OCI-LY7 (cell line): ENCODE data around the gene RIN3. TPM values are rescaled to one million over a fixed set of nuclear protein-coding genes. Genes with fewer than 3 reads are reported as not detected.
A peak's percentile ranks its signal among the peaks of the same experiment; 100 is the strongest.

Experiments
- BruUV-seq: library from RNA; stranded (reverse); fragments of 400-500 nt; replicated peaks from 2 replicates; lab custom pipeline; 2021; lab: Mats Ljungman, UMichigan
- CTCF ChIA-PET: fragments of 300-600 bp; sonication (Branson Sonifier 250); formaldehyde crosslinking; loops from one replicate; lab custom pipeline; 2022; ENCODE audit warnings: antibody characterized with exemption; ENCODE audit not compliant: unreplicated experiment; lab: Charles Lee
- POLR2A ChIA-PET: fragments of 300-600 bp; sonication (Branson Sonifier 250); formaldehyde crosslinking; loops from one replicate; lab custom pipeline; 2022; ENCODE audit warnings: antibody characterized with exemption; lab: Charles Lee
- DNase-seq: peaks from one replicate; pipeline ENCODE4 v3.0.0-alpha.2; 2015; ENCODE audit warnings: low spot score
- H2AFZ ChIP-seq: fragments of 200-600 bp; sonication (generic), shearing (Covaris generic); 2 replicates; pipeline ENCODE4 v1.6.1; 2014; ENCODE audit warnings: mild to moderate bottlenecking, antibody characterized with exemption, low read length, moderate library complexity
- H3K27ac ChIP-seq: fragments of 200-600 bp; sonication (generic); 2 replicates; pipeline ENCODE4 v1.5.1; 2014; ENCODE audit warnings: mixed run types, low read depth, mild to moderate bottlenecking, moderate library complexity, low read length, inconsistent platforms; ENCODE audit not compliant: poor library complexity, severe bottlenecking
- H3K36me3 ChIP-seq: fragments of 200-600 bp; sonication (generic); 2 replicates; pipeline ENCODE4 v1.6.1; 2014; ENCODE audit warnings: mild to moderate bottlenecking, antibody characterized with exemption, low read length, moderate library complexity, mixed read lengths; ENCODE audit not compliant: insufficient read depth
- H3K4me1 ChIP-seq: fragments of 200-600 bp; sonication (generic); 2 replicates; pipeline ENCODE4 v1.5.1; 2014; ENCODE audit warnings: mild to moderate bottlenecking, low read length; ENCODE audit not compliant: insufficient read depth, poor library complexity, severe bottlenecking
- H3K4me2 ChIP-seq: fragments of 200-600 bp; sonication (generic); 2 replicates; pipeline ENCODE4 v1.6.1; 2014; ENCODE audit warnings: mild to moderate bottlenecking, low read length
- H3K4me3 ChIP-seq: fragments of 200-600 bp; sonication (generic); 2 replicates; pipeline ENCODE4 v1.5.1; 2014; ENCODE audit warnings: mild to moderate bottlenecking, low read depth, low read length; ENCODE audit not compliant: poor library complexity, severe bottlenecking
- H3K79me2 ChIP-seq: fragments of 200-600 bp; sonication (generic); 2 replicates; pipeline ENCODE4 v1.6.1; 2016; ENCODE audit warnings: low read depth, mild to moderate bottlenecking, low read length, moderate library complexity, mixed read lengths; ENCODE audit not compliant: insufficient read depth
- H3K9me2 ChIP-seq: fragments of 200-600 bp; sonication (generic); 2 replicates; pipeline ENCODE4 v1.6.1; 2016; ENCODE audit warnings: mild to moderate bottlenecking, low read length, mixed read lengths; ENCODE audit not compliant: insufficient read depth
- H3K9me3 ChIP-seq: fragments of 200-600 bp; sonication (generic); 2 replicates; pipeline ENCODE4 v1.6.1; 2014; ENCODE audit warnings: mild to moderate bottlenecking, mixed run types, low read length, mixed read lengths
- H4K20me1 ChIP-seq: fragments of 200-600 bp; sonication (generic); 2 replicates; pipeline ENCODE4 v1.6.1; 2014; ENCODE audit warnings: mild to moderate bottlenecking, antibody characterized with exemption, low read length, moderate library complexity, mixed read lengths; ENCODE audit not compliant: insufficient read depth
- CTCF ChIP-seq: fragments of 200-600 bp; sonication (generic); conservative IDR thresholded peaks from 2 replicates; pipeline ENCODE4 v1.5.1; 2014; ENCODE audit warnings: mild to moderate bottlenecking, antibody characterized with exemption, low read length, moderate library complexity, mixed read lengths
- EZH2phosphoT487 ChIP-seq: fragments of 200-600 bp; sonication (generic); IDR thresholded peaks from 2 replicates; pipeline ENCODE4 v1.6.1; 2018; ENCODE audit warnings: low read depth, borderline replicate concordance, mild to moderate bottlenecking, mixed run types, antibody characterized with exemption, low read length, moderate library complexity, mixed read lengths
- intact Hi-C: fragments of 100-400 bp; cut with micrococcal nuclease; formaldehyde crosslinking; loops from one replicate; pipeline ENCODE4 v1.10.0; 2022; ENCODE audit not compliant: unreplicated experiment
- total RNA-seq, 2 experiments: library from RNA; depleted of rRNA in 1 of 2; stranded (reverse); fragments of >200 nt in 1 of 2; shearing (Covaris generic) in 1 of 2; gene quantifications; 2 replicates each; pipeline ENCODE4 v1.2.3, GENCODE V29; 2014 to 2022

Gene RIN3
- total RNA-seq, 2 experiments from 2014 or later, result not detected

DNA sequence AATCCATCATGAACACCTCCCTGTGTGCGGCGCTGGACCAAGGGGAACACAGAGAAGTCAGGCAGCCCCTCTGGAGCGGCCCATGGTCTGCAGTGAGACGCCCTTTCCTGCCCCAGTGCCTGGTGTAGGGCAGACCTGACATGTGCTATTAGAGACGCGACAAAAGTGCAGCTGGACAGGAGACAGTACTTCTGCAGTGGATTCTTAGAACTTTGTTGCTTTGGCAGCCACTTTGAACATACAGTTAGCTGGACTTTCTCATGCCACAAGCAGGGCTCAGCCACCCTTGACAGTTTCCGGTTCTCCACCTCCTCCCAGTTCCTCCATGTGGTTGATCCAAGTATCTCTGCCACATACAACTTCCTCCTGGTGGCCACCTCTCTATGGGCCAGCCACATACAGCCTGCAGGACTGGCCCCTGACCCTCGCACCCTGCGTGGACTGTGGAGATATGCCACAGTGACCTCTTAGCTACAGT, 188.9 kb downstream of the RIN3 start:
- CTCF ChIA-PET, result no interaction called here
- DNase-seq, result peak; percentile 26
- H3K9me2 ChIP-seq, result no peaks in the 10 kb centered on the region
- H3K4me1 ChIP-seq, result peaks cover 26% of the 10 kb centered on the region
- no peak overlapping the region for H3K4me2 ChIP-seq
- TF ChIP-seq EZH2phosphoT487, result no peak
- no peak for TF ChIP-seq CTCF
- no peaks in the 10 kb centered on the region for H4K20me1 ChIP-seq
- H2AFZ ChIP-seq, result no peak overlapping the region
- peaks cover 10% of the 10 kb centered on the region; the same call in 1 of the 2 replicates for H3K36me3 ChIP-seq
- H3K9me3 ChIP-seq, result no peaks in the 10 kb centered on the region
- H3K79me2 ChIP-seq, result no peaks in the 10 kb centered on the region
- BruUV-seq, result no TSS peak
- H3K27ac ChIP-seq, result no peak overlapping the region
- POLR2A ChIA-PET, result interaction anchor here (0.5 kb wide), 1 partner anchor 223 kb away, joined by 3 read pairs; no protein-coding TSS in a partner anchor
- no peak overlapping the region for H3K4me3 ChIP-seq
- intact Hi-C loops, result no loop called here

DNA sequence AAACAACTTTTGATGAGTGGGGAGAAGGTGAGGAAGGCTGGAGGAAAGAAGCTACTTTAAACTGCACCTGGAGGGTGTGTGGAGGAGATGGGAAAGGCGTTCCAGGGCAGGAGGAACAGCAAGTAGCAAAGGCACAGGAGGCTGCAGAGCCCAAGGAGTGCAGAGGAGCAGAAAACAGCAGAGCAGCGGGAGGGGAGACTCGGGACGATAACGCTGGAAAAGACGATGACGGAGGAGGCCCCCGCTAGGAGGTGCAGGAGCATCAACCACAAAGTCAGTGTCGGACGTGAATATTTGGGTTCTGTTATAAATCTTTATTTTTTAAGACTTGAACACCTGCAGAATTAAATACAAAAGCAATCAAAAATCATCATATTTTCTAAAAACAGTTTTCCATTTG, 189.9 kb downstream of the RIN3 start:
- Histone ChIP-seq H3K27ac (no peak overlapping the region), H3K9me2 (no peaks in the 10 kb centered on the region), H3K9me3 (no peaks in the 10 kb centered on the region), H3K36me3 (peaks cover 10% of the 10 kb centered on the region; the same call in 1 of the 2 replicates), H3K4me2 (no peak overlapping the region), H3K4me1 (peaks cover 26% of the 10 kb centered on the region), H3K4me3 (no peak overlapping the region), H3K79me2 (no peaks in the 10 kb centered on the region), H4K20me1 (no peaks in the 10 kb centered on the region), H2AFZ (no peak overlapping the region)
- TF ChIP-seq EZH2phosphoT487, result no peak
- no peak for TF ChIP-seq CTCF
- no peak for DNase-seq
- no TSS peak for BruUV-seq
- ChIA-PET CTCF (no interaction called here), POLR2A (no interaction called here)
- intact Hi-C loops, result no loop called here

GRCh38 chr14:92704036-92704804, 190.6 kb downstream of the RIN3 start:
- no peaks in the 10 kb centered on the region for H3K9me3 ChIP-seq
- H3K4me2 ChIP-seq, result peak overlapping the region; percentile 7; the same call in 1 of the 2 replicates
- ChIA-PET CTCF (interaction anchor here (0.5 kb wide), 1 partner anchor 301 kb away, joined by 3 read pairs; no protein-coding TSS in a partner anchor), POLR2A (interaction anchor here (0.6 to 1.0 kb wide), 2 partner anchors 48 to 1309 kb away, joined by 3 read pairs; no protein-coding TSS in a partner anchor)
- no peak overlapping the region for H2AFZ ChIP-seq
- no peaks in the 10 kb centered on the region for H3K79me2 ChIP-seq
- no peaks in the 10 kb centered on the region for H4K20me1 ChIP-seq
- intact Hi-C loops, result no loop called here
- peak overlapping the region; percentile 4 for H3K27ac ChIP-seq
- TSS peak; percentile 83 for BruUV-seq
- peak; percentile 53 for DNase-seq
- H3K36me3 ChIP-seq, result peaks cover 10% of the 10 kb centered on the region; the same call in 1 of the 2 replicates
- TF ChIP-seq CTCF, result no peak
- H3K4me3 ChIP-seq, result no peak overlapping the region
- H3K9me2 ChIP-seq, result no peaks in the 10 kb centered on the region
- peaks cover 20% of the 10 kb centered on the region for H3K4me1 ChIP-seq
